ENCODE measurements around the gene KIAA0040. TPM values are rescaled to one million over a fixed set of nuclear protein-coding genes. Genes with fewer than 3 reads are reported as not detected.

KIAA0040 gene
- total and polyA plus RNA-seq, 2 experiments from 2014 or later: 0.04 to 0.22 TPM

GRCh38 chr1:175158170-175158591, 34.4 kb downstream of the KIAA0040 start:
- Histone ChIP-seq H3K27me3 (replicated peaks; ENCODE audit: insufficient read depth) (no peaks in the 10 kb centered on the region; the same call in 1 of the 2 replicates), H3K79me2 (ENCODE audit: insufficient read depth) (no peaks in the 10 kb centered on the region), H3K4me1 (ENCODE audit: insufficient read depth) (no peaks in the 10 kb centered on the region), H3F3A (ENCODE audit: insufficient read depth) (no peaks in the 10 kb centered on the region), H4K20me1 (ENCODE audit: insufficient read depth) (no peaks in the 10 kb centered on the region), H3K9ac (no peak overlapping the region), H3K4me3 (no peak overlapping the region), H2AFZ (no peak overlapping the region), H3K27ac (no peak overlapping the region), H3K9me3 (ENCODE audit: low read depth) (no peaks in the 10 kb centered on the region), H3K9me2 (ENCODE audit: insufficient read depth) (no peaks in the 10 kb centered on the region), H3K4me2 (ENCODE audit: unreplicated experiment) (no peak overlapping the region), H3K36me3 (ENCODE audit: low read depth) (no peaks in the 10 kb centered on the region)
- in situ Hi-C loops (cut with MboI): loop anchor here (5.0 to 25.0 kb wide), 2 partner anchors 149 to 1679 kb away; no protein-coding TSS in a partner anchor
- TF ChIP-seq EZH2phosphoT487 (IDR thresholded peaks at IDR 0.05; ENCODE audit: insufficient read depth, low read depth) (no peak), EZH2 (IDR thresholded peaks at IDR 0.05; ENCODE audit: insufficient read depth, poor library complexity, severe bottlenecking) (no peak)
- WGBS, 2 experiments (ENCODE audit: low coverage in 1 of 2, low lambda C conversion rate in 2 of 2, missing lambda C conversion rate in 2 of 2): 65 to 73% methylated on average over 6 of the region's 6 CpGs
- peak; percentile 31 for DNase-seq

- Histone ChIP-seq H4K20me1 (ENCODE audit: insufficient read depth) (no peaks in the 10 kb centered on the region), H3K9me3 (ENCODE audit: low read depth) (no peaks in the 10 kb centered on the region), H3K27me3 (replicated peaks; ENCODE audit: insufficient read depth) (no peaks in the 10 kb centered on the region; the same call in 1 of the 2 replicates), H3K79me2 (ENCODE audit: insufficient read depth) (no peaks in the 10 kb centered on the region), H3K27ac (no peak overlapping the region), H3K4me3 (no peak overlapping the region), H3K4me2 (ENCODE audit: unreplicated experiment) (no peak overlapping the region), H2AFZ (no peak overlapping the region), H3K9me2 (ENCODE audit: insufficient read depth) (no peaks in the 10 kb centered on the region), H3K9ac (no peak overlapping the region), H3F3A (ENCODE audit: insufficient read depth) (no peaks in the 10 kb centered on the region), H3K36me3 (ENCODE audit: low read depth) (no peaks in the 10 kb centered on the region), H3K4me1 (ENCODE audit: insufficient read depth) (no peaks in the 10 kb centered on the region)
- TF ChIP-seq EZH2 (IDR thresholded peaks at IDR 0.05; ENCODE audit: insufficient read depth, poor library complexity, severe bottlenecking): no peak
- TF ChIP-seq EZH2phosphoT487 (IDR thresholded peaks at IDR 0.05; ENCODE audit: insufficient read depth, low read depth): no peak
- no peak for DNase-seq
- in situ Hi-C loops (cut with MboI): loop anchor here (5.0 to 25.0 kb wide), 2 partner anchors 150 to 1680 kb away; no protein-coding TSS in a partner anchor
- 84 to 90% methylated on average over 2 of the region's 2 CpGs for WGBS, 2 experiments (ENCODE audit: low coverage in 1 of 2, low lambda C conversion rate in 2 of 2, missing lambda C conversion rate in 2 of 2)
These were observed 35.4 kb downstream of the KIAA0040 start for GRCh38 chr1:175157200-175157599.

GRCh38 chr1:175155936-175156335, 36.6 kb downstream of the KIAA0040 start:
- no peak overlapping the region for H3K27ac ChIP-seq
- H3K79me2 ChIP-seq (ENCODE audit: insufficient read depth): no peaks in the 10 kb centered on the region
- H3K36me3 ChIP-seq (ENCODE audit: low read depth): no peaks in the 10 kb centered on the region
- no peak overlapping the region for H3K4me2 ChIP-seq (ENCODE audit: unreplicated experiment)
- H3K4me1 ChIP-seq (ENCODE audit: insufficient read depth): no peaks in the 10 kb centered on the region
- DNase-seq: no peak
- WGBS, 2 experiments (ENCODE audit: low coverage in 1 of 2, low lambda C conversion rate in 2 of 2, missing lambda C conversion rate in 2 of 2): 66 to 67% methylated on average over 5 of the region's 5 CpGs
- in situ Hi-C loops (cut with MboI): loop anchor here (5.0 to 25.0 kb wide), 2 partner anchors 151 to 1681 kb away; no protein-coding TSS in a partner anchor
- H3K4me3 ChIP-seq: no peak overlapping the region
- H4K20me1 ChIP-seq (ENCODE audit: insufficient read depth): no peaks in the 10 kb centered on the region
- H3K9ac ChIP-seq: no peak overlapping the region
- H3K9me2 ChIP-seq (ENCODE audit: insufficient read depth): no peaks in the 10 kb centered on the region
- no peaks in the 10 kb centered on the region; the same call in 1 of the 2 replicates for H3K27me3 ChIP-seq (replicated peaks; ENCODE audit: insufficient read depth)
- no peak overlapping the region for H2AFZ ChIP-seq
- TF ChIP-seq EZH2 (IDR thresholded peaks at IDR 0.05; ENCODE audit: insufficient read depth, poor library complexity, severe bottlenecking): no peak
- TF ChIP-seq EZH2phosphoT487 (IDR thresholded peaks at IDR 0.05; ENCODE audit: insufficient read depth, low read depth): no peak
- H3K9me3 ChIP-seq (ENCODE audit: low read depth): no peaks in the 10 kb centered on the region
- no peaks in the 10 kb centered on the region for H3F3A ChIP-seq (ENCODE audit: insufficient read depth)

- Histone ChIP-seq H3K9ac (no peak overlapping the region), H3K4me2 (ENCODE audit: unreplicated experiment) (no peak overlapping the region), H4K20me1 (ENCODE audit: insufficient read depth) (no peaks in the 10 kb centered on the region), H3K27me3 (replicated peaks; ENCODE audit: insufficient read depth) (no peaks in the 10 kb centered on the region; the same call in 1 of the 2 replicates), H3K4me1 (ENCODE audit: insufficient read depth) (peaks cover 4% of the 10 kb centered on the region), H3K27ac (no peak overlapping the region), H3F3A (ENCODE audit: insufficient read depth) (no peaks in the 10 kb centered on the region), H3K9me2 (ENCODE audit: insufficient read depth) (no peaks in the 10 kb centered on the region), H2AFZ (no peak overlapping the region), H3K9me3 (ENCODE audit: low read depth) (no peaks in the 10 kb centered on the region), H3K79me2 (ENCODE audit: insufficient read depth) (no peaks in the 10 kb centered on the region), H3K36me3 (ENCODE audit: low read depth) (no peaks in the 10 kb centered on the region), H3K4me3 (no peak overlapping the region)
- in situ Hi-C loops (cut with MboI): loop anchor here (5.0 to 25.0 kb wide), 2 partner anchors 152 to 1682 kb away; no protein-coding TSS in a partner anchor
- WGBS, 2 experiments (ENCODE audit: low coverage in 1 of 2, low lambda C conversion rate in 2 of 2, missing lambda C conversion rate in 2 of 2): 47 to 50% methylated on average over 4 of the region's 4 CpGs
- TF ChIP-seq EZH2phosphoT487 (IDR thresholded peaks at IDR 0.05; ENCODE audit: insufficient read depth, low read depth) (no peak), EZH2 (IDR thresholded peaks at IDR 0.05; ENCODE audit: insufficient read depth, poor library complexity, severe bottlenecking) (no peak)
- DNase-seq: no peak
These were observed 37.1 kb downstream of the KIAA0040 start for GRCh38 chr1:175155473-175155856.

Data from GM23248 (cell line).